H9 (cell line): Measurements from ENCODE around the gene EIF5A2. TPM values are rescaled to one million over a fixed set of nuclear protein-coding genes. Genes with fewer than 3 reads are reported as not detected.

Experiments used
- DNase-seq: peaks from one replicate; pipeline ENCODE4 v3.0.0-alpha.2; 2017
- H2AFZ ChIP-seq: one replicate; pipeline ENCODE4 v1.6.1; 2013; ENCODE audit warnings: mild to moderate bottlenecking, low read length, control low read depth, moderate library complexity
- H2AK5ac ChIP-seq: 2 replicates; pipeline ENCODE4 v1.6.1; 2013; ENCODE audit warnings: low read length, control low read depth, mixed read lengths; ENCODE audit not compliant: insufficient read length
- H2BK120ac ChIP-seq: one replicate; pipeline ENCODE4 v1.6.1; 2013; ENCODE audit warnings: low read depth, mild to moderate bottlenecking, low read length, control low read depth, inconsistent platforms; ENCODE audit not compliant: poor library complexity, severe bottlenecking
- H2BK12ac ChIP-seq: 2 replicates; pipeline ENCODE4 v1.6.1; 2013; ENCODE audit warnings: low read length, control low read depth, mixed read lengths, low read depth; ENCODE audit not compliant: insufficient read length
- H2BK15ac ChIP-seq: 2 replicates; pipeline ENCODE4 v1.6.1; 2013; ENCODE audit warnings: low read depth, low read length, control low read depth
- H2BK20ac ChIP-seq: one replicate; pipeline ENCODE4 v1.6.1; 2013; ENCODE audit warnings: low read depth, mild to moderate bottlenecking, low read length, control low read depth, inconsistent platforms; ENCODE audit not compliant: poor library complexity, severe bottlenecking
- H2BK5ac ChIP-seq: 2 replicates; pipeline ENCODE4 v1.6.1; 2013; ENCODE audit warnings: low read length, control low read depth, mixed read lengths; ENCODE audit not compliant: insufficient read length
- H3K14ac ChIP-seq: 2 replicates; pipeline ENCODE4 v1.6.1; 2013; ENCODE audit warnings: low read length, control low read depth; ENCODE audit not compliant: insufficient read depth
- H3K18ac ChIP-seq: 2 replicates; pipeline ENCODE4 v1.6.1; 2013; ENCODE audit warnings: low read depth, mild to moderate bottlenecking, mixed read lengths, low read length, control low read depth; ENCODE audit not compliant: insufficient read length
- H3K23ac ChIP-seq: 2 replicates; pipeline ENCODE4 v1.6.1; 2013; ENCODE audit warnings: low read length, control low read depth, mixed read lengths, low read depth; ENCODE audit not compliant: insufficient read length
- H3K23me2 ChIP-seq: 2 replicates; pipeline ENCODE4 v1.6.1; 2013; ENCODE audit warnings: low read depth, mild to moderate bottlenecking, mixed read lengths, low read length, control low read depth; ENCODE audit not compliant: insufficient read length, poor library complexity, severe bottlenecking
- H3K27ac ChIP-seq: 2 replicates; pipeline ENCODE4 v1.5.1; 2013; ENCODE audit warnings: low read length, control low read depth, mixed read lengths, low read depth; ENCODE audit not compliant: insufficient read length
- H3K27me3 ChIP-seq: 2 replicates; pipeline ENCODE4 v1.6.1; 2013; ENCODE audit warnings: low read length, control low read depth, inconsistent platforms; ENCODE audit not compliant: insufficient read depth
- H3K4ac ChIP-seq: 2 replicates; pipeline ENCODE4 v1.6.1; 2013; ENCODE audit warnings: low read depth, mild to moderate bottlenecking, control low read depth, inconsistent platforms, low read length, moderate library complexity
- H3K4me1 ChIP-seq: 2 replicates; pipeline ENCODE4 v1.6.1; 2013; ENCODE audit warnings: low read length, control low read depth, inconsistent platforms; ENCODE audit not compliant: insufficient read depth
- H3K4me2 ChIP-seq: 2 replicates; pipeline ENCODE4 v1.6.1; 2013; ENCODE audit warnings: low read length, control low read depth, mixed read lengths; ENCODE audit not compliant: insufficient read length, insufficient read depth
- H3K56ac ChIP-seq: 2 replicates; pipeline ENCODE4 v1.6.1; 2013; ENCODE audit warnings: low read depth, mild to moderate bottlenecking, mixed read lengths, low read length, control low read depth; ENCODE audit not compliant: insufficient read length
- H3K79me1 ChIP-seq: 2 replicates; pipeline ENCODE4 v1.6.1; 2013; ENCODE audit warnings: low read depth, mild to moderate bottlenecking, moderate library complexity, low read length, control low read depth, inconsistent platforms; ENCODE audit not compliant: insufficient read depth, poor library complexity, severe bottlenecking
- H3K79me2 ChIP-seq: 2 replicates; pipeline ENCODE4 v1.6.1; 2013; ENCODE audit warnings: low read length, control low read depth, inconsistent platforms; ENCODE audit not compliant: insufficient read depth
- H3K9ac ChIP-seq: 2 replicates; pipeline ENCODE4 v1.6.1; 2013; ENCODE audit warnings: low read length, control low read depth, mixed read lengths; ENCODE audit not compliant: insufficient read length; ENCODE audit errors: extremely low read depth
- H3K9me3 ChIP-seq: one replicate; pipeline ENCODE4 v1.6.1; 2013; ENCODE audit warnings: low read depth, low read length, inconsistent platforms; ENCODE audit not compliant: control insufficient read depth
- H3T11ph ChIP-seq: one replicate; pipeline ENCODE4 v1.6.1; 2013; ENCODE audit warnings: mild to moderate bottlenecking, low read length, control low read depth, inconsistent platforms
- H4K20me1 ChIP-seq: one replicate; pipeline ENCODE4 v1.6.1; 2013; ENCODE audit not compliant: control insufficient read depth, insufficient read length, insufficient read depth
- H4K5ac ChIP-seq: 2 replicates; pipeline ENCODE4 v1.6.1; 2013; ENCODE audit warnings: low read depth, mild to moderate bottlenecking, mixed read lengths, low read length, control low read depth; ENCODE audit not compliant: insufficient read length
- H4K8ac ChIP-seq: replicated peaks from 2 replicates; pipeline ENCODE4 v1.6.1; 2013; ENCODE audit warnings: low read length, control low read depth, mixed read lengths, low read depth; ENCODE audit not compliant: insufficient read length
- H4K91ac ChIP-seq: 2 replicates; pipeline ENCODE4 v1.6.1; 2013; ENCODE audit warnings: low read depth, mild to moderate bottlenecking, moderate library complexity, mixed read lengths, low read length, control low read depth; ENCODE audit not compliant: insufficient read length
- H3K27ac Mint-ChIP-seq, 3 experiments: 2 replicates in 2 of 3; 3 replicates in 1 of 3; pipeline ENCODE4 v1.8.0; 2020 to 2021; ENCODE audit warnings: mixed read lengths in 3 of 3, mild to moderate bottlenecking in 1 of 3, moderate library complexity in 1 of 3
- H3K27me3 Mint-ChIP-seq: 2 replicates; pipeline ENCODE4 v1.8.0; 2021; ENCODE audit warnings: low read depth, mild to moderate bottlenecking, moderate library complexity, mixed read lengths
- H3K36me3 Mint-ChIP-seq, 3 experiments: 2 replicates in 2 of 3; 3 replicates in 1 of 3; pipeline ENCODE4 v1.8.0; 2020 to 2021; ENCODE audit warnings: low read depth in 3 of 3, mixed read lengths in 3 of 3; ENCODE audit not compliant: insufficient read depth in 1 of 3
- H3K4me1 Mint-ChIP-seq, 2 experiments: 2 replicates each; pipeline ENCODE4 v1.8.0; 2020; ENCODE audit warnings: mixed read lengths in 2 of 2
- H3K4me3 Mint-ChIP-seq, 2 experiments: 2 replicates in 1 of 2; 3 replicates in 1 of 2; pipeline ENCODE4 v1.8.0; 2020 to 2021; ENCODE audit warnings: mild to moderate bottlenecking in 2 of 2, mixed read lengths in 2 of 2, moderate library complexity in 1 of 2
- H3K9me3 Mint-ChIP-seq, 2 experiments: 2 replicates in 1 of 2; 3 replicates in 1 of 2; pipeline ENCODE4 v1.8.0; 2020; ENCODE audit warnings: mild to moderate bottlenecking in 2 of 2, mixed read lengths in 2 of 2, moderate library complexity in 1 of 2
- WGBS: extraction: QIAGEN DNeasy Blood & Tissue Kit; methylation state at CpG from one replicate; pipeline ENCODE4 v1.1.7; 2013; ENCODE audit warnings: missing lambda C conversion rate, low lambda C conversion rate, mixed read lengths; ENCODE audit not compliant: insufficient read length; ENCODE audit errors: extremely low coverage; 5-methylcytosine and 5-hydroxymethylcytosine counted together
- total RNA-seq: library from RNA; stranded (reverse); gene quantifications from 2 replicates; pipeline ENCODE4 v1.2.1, GENCODE V29; 2021
- TF ChIP-seq, protein P1 (sequence below): fragments of 200-600 bp; sonication (generic); conservative IDR thresholded peaks from 3 replicates; pipeline ENCODE4 v1.8.0; 2021; ENCODE audit warnings: antibody characterized with exemption, mild to moderate bottlenecking

Gene EIF5A2
- total RNA-seq, 1 experiment from 2014 or later = 7.7 TPM

DNA sequence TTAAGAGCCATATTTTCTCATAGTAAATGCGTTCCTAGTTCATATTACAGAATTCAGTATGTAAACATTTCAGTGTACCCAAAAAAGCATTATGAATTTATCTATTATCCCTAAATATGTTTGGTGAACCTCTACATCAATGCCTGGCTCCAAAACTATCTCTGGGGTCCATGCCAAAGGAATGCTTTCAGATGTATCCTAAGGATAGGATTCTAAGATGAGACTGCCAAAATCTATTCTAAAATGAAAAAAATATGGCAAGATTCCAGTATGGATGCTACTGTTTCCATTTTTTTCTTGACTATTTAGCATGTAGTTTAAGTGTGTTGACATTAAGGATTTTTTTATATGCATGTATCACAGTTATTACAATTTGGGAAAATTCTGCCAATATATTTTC, 18.8 kb downstream of the EIF5A2 start:
- H3K36me3 Mint-ChIP-seq = peaks cover under 1 to 2% (median 1%) of the 10 kb centered on the region in 3 experiments; a peak in 5 of 7 replicates

More for the DNA sequence above, 18.8 kb downstream of the EIF5A2 start:
- Histone ChIP-seq H2BK120ac (no peak overlapping the region), H2AFZ (no peak overlapping the region), H3K4ac (no peak overlapping the region), H3K27ac (no peak overlapping the region), H3K4me2 (no peak overlapping the region), H4K20me1 (no peaks in the 10 kb centered on the region), H3K23ac (no peak overlapping the region), H2BK20ac (no peak overlapping the region), H3K14ac (no peak overlapping the region), H3K9me3 (no peaks in the 10 kb centered on the region), H3K27me3 (no peaks in the 10 kb centered on the region), H2AK5ac (no peak overlapping the region), H3K4me1 (no peaks in the 10 kb centered on the region), H4K5ac (no peak overlapping the region), H2BK12ac (no peak overlapping the region), H2BK5ac (no peak overlapping the region), H3K79me1 (no peaks in the 10 kb centered on the region), H4K91ac (no peak overlapping the region), H3K18ac (no peak overlapping the region), H3K9ac (no peak overlapping the region), H3K79me2 (no peaks in the 10 kb centered on the region), H3K56ac (no peak overlapping the region), H4K8ac (no peak overlapping the region), H3T11ph (no peak overlapping the region), H2BK15ac (no peak overlapping the region), H3K23me2 (no peaks in the 10 kb centered on the region)
- Mint-ChIP-seq H3K27me3 (no peaks in the 10 kb centered on the region), H3K4me1 (peaks cover 0 to under 1% of the 10 kb centered on the region in 2 experiments; a peak in 2 of 4 replicates), H3K4me3 (no peak overlapping the region), H3K27ac (no peak overlapping the region), H3K9me3 (peaks cover 0 to under 1% of the 10 kb centered on the region in 2 experiments; a peak in 1 of 5 replicates)
- WGBS = no CpG with 5 or more reads among the region's 1 CpG
- TF ChIP-seq, protein P1, sequence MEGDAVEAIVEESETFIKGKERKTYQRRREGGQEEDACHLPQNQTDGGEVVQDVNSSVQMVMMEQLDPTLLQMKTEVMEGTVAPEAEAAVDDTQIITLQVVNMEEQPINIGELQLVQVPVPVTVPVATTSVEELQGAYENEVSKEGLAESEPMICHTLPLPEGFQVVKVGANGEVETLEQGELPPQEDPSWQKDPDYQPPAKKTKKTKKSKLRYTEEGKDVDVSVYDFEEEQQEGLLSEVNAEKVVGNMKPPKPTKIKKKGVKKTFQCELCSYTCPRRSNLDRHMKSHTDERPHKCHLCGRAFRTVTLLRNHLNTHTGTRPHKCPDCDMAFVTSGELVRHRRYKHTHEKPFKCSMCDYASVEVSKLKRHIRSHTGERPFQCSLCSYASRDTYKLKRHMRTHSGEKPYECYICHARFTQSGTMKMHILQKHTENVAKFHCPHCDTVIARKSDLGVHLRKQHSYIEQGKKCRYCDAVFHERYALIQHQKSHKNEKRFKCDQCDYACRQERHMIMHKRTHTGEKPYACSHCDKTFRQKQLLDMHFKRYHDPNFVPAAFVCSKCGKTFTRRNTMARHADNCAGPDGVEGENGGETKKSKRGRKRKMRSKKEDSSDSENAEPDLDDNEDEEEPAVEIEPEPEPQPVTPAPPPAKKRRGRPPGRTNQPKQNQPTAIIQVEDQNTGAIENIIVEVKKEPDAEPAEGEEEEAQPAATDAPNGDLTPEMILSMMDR = no peak
- DNase-seq = no peak
